C4-2B (cell line): ENCODE results near the gene GDF7.

Source experiments
- CTCF ChIP-seq: fragments of 450-650 bp; conservative IDR thresholded peaks from 2 replicates; pipeline ENCODE4 v1.5.1; 2017; ENCODE audit warnings: mild to moderate bottlenecking
- ZFX ChIP-seq: fragments of 450-650 bp; IDR thresholded peaks from 2 replicates; pipeline ENCODE4 v1.6.1; 2017

GRCh38 chr2:20653695-20654534, 13.0 kb upstream of the GDF7 start:
- no peak for TF ChIP-seq CTCF
- TF ChIP-seq ZFX, result no peak
